NCI-H345 treated with DMSO at 0.1 percent for 48 hours (cell line): ENCODE results near the gene ATG16L1.

Experiments
- DNase-seq: peaks from one replicate; lab custom pipeline; 2025; ENCODE audit not compliant: unreplicated experiment; lab: John Stamatoyannopoulos, UW

The ATG16L1 gene

DNA sequence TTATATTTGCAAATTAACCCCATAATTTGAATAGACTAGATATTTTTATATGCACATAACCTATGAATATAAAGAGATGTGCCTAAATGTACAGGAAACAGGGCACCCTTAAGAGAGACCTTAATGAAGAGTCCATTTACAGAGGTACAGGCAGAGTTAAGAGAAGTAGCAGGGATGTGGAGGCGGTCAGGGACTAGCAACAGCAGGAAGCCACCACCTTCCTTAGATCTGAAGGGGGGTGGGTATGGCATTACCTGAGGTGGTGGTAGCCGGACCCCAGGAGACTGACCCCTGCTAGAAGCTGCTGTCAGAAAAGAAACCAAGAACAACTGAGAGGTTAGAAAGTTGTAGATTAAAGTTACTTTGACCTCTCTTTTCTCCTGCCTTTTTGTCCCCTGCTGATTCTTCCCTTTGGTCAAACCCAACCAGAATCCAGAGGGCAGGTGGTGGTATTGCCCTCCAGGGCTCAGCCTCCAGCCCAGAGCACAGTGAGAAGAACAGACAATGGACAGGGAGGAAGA, 24.9 kb upstream of the ATG16L1 start:
- DNase-seq: no peak

DNA sequence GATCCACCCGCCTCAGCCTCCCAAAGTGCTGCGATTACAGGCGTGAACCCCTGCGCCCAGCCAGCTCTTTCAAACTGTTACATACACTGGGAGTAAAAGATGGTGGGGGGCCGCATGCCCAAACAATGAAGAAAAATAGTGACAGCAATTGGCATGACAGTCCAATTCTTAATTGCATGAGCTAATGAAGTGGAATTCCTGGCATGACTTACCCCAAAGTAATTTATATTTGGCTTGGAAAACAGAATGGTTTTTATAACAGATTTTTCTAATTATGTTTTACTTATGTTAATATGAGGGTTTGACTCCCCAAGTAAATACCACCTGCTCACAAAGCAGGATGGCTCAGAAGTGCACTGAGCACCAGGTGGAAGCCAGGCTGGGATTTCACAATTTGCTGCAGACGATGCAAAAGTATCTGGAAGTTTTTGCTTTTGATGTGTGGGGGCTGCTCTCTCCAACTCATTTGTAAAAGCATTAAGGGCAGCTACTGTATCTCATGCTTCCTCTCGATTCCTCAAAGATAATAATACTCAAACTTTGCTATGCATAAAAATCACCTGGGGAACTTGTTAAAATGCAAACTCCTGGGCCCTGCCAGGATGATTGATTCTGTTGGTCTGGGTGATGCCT, 24.0 kb upstream of the ATG16L1 start:
- no peak for DNase-seq

DNA sequence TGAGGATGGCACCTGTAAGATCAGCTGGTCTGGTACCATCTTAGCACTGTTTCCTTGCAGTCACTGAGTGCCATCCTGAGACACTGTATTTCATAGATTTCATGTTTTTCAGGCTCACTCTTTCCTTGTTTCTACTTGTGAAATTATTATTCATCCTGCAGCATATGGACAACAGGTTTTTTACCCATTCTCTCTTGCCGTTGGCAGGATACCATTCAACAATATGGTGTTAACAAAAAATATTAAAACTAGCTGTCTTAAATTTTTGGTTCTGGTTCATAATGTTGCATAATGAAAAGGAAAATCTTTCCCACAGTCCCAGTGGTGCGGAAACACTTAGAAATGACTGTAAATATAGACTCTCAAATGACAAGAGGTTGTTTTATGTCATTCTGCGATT, 23.1 kb upstream of the ATG16L1 start:
- DNase-seq: no peak

DNA sequence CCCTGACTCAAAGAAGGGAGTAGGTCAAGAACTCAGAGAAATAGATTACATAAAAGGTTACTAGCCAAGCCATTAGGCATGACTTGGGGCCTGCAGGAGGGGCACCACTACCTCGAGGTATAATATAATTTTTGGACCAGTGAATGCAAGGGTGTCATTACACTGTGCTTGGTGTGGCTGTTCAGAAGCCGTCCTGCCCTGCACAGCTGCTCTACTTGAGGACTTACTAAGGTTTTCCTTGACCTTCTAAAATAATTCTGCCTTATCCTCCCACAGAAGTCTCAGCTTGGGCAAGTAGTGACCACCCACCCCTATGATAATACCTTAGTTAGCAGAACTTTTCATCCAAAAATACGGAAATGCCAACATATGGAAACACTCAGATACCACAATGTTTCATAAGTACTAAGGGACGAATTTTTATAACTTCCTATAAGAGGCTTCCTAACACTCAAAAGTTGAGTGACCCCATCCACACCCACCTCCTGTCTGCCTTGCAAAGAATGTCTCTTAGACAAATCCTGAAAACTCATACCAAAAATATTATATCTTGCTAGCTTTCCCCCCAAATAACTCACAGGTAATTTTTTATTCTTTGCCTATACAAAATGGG, 17.7 kb upstream of the ATG16L1 start:
- no peak for DNase-seq

DNA sequence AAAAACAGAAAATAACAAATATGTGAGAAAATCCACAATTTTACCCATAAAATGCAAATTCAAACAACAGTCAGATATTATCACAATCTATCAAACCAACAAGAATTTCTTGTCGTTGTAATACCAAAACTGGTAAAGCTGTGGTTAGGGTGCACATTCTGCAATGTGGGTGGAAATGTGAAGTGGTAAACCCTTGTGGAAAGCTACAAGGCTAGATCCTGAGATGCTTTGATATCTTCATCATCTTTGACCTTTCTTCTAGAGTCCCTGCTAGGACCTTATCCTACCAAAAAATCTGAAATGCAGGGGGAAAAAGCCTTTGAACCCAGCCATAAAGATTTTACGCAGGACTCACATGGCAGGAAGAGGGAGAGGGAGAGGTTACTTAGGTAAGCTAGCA, 17.2 kb upstream of the ATG16L1 start:
- no peak for DNase-seq

DNA sequence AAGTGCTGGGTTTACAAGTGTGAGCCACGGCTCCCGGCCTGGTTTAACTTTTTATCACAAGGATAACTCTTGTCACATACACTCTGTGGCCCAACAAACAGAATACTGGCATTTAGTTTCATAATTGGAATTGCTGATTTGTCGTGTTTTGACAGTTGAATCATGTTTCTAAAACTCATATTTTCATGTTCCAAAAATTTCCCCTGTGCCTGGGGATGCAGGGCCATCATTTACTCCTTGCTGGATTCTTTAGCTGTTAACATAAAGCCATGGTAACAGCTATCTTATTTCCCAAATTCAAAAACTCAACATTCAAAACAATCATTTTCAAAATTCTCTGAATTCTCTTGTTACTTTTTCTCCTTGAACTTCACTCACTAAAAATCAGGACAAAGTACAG, 16.5 kb upstream of the ATG16L1 start:
- DNase-seq: no peak

DNA sequence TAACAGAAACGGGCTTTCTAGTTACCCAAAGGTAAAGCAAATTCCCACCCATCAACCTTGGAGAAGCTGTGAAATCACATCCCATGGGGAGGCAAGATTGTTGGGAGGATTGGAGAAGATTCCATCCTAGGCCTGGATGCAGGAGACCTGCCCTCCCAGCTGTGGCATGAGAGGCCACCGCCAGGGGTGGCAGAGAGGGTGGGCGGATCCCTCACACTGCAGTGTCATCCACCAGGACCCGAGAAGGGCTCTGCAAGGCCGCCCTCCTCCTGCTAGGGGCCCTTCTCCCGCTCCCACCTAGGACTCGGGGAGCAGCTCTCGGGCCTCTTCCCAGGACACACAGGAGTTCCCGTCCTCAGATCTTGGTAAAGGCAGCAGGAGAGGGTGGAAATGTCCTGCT, 15.5 kb upstream of the ATG16L1 start:
- DNase-seq: no peak

DNA sequence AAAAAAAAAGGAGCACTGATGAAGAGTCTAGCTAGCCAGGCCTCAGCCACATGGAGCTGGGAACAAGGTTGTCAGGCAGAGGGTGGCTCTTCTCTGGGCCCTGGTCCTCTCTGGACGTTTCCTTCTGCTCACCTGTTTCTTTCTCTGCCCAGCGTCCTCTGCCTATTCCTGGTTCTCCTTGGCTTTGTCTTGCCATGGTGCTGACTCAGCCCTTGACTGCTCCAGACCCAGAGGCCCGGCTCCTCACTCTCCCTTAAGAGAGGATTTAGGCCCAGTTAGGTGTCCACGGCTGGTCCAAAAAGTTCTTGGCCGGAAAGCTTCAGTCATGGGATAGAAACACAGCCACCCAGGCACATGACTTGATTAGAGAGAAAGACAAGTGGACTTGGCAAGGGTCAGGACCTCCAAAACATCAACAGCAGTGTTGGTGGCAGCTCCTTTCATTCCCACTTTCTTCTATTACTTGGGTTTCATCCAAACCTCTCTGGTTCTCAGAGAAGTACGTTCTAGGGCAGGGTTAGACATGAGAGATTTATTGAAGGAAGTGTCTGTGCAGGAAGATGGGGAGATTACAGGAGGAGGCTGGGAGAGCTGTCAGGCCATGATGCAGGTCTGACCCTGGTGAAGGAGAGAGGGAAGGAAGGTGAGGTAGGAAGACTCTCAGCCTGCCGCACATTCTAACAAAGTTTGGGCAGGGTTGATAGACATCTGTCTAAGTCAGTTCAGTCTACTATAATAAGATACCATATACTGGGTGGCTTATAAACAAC, 14.5 kb upstream of the ATG16L1 start:
- DNase-seq: no peak

DNA sequence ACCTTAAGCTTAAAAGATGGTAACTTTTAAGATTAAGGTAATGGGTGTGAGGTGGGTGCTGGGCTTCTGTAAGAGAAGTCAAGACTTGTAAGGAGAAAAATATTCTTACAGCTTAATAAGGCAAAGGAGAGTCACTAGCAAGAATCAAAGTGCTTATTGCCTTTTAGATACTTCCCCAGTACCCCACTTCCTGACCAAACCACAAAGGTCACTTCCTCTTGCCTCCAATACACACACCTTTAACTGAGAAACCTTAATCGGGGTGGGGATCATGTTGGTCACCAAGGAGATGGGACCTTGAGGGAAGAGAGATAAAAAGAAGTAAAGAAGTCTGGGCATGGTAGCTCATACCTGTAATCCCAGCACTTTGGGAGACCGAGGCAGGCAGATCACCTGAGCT, 10.6 kb upstream of the ATG16L1 start:
- no peak for DNase-seq

DNA sequence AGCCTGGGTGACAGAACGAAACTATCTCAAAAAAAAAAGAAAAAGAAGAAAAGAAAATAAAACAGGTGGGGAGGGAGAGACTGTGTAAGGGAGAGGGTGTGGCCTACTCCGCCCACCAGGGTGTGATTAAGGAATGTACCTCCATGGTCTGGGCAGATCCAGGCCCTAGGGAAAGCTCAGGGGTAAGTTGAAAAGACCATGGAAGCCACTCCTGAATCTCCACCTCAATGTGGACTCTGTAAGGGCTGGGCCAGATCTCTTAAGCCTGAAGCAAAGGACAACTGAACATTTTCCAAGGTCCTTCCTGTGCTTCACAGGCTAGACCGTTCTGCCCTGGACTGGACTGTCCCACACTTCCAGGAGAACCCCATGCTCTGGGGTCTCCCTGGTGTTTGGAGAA, 9.7 kb upstream of the ATG16L1 start:
- DNase-seq: no peak

DNA sequence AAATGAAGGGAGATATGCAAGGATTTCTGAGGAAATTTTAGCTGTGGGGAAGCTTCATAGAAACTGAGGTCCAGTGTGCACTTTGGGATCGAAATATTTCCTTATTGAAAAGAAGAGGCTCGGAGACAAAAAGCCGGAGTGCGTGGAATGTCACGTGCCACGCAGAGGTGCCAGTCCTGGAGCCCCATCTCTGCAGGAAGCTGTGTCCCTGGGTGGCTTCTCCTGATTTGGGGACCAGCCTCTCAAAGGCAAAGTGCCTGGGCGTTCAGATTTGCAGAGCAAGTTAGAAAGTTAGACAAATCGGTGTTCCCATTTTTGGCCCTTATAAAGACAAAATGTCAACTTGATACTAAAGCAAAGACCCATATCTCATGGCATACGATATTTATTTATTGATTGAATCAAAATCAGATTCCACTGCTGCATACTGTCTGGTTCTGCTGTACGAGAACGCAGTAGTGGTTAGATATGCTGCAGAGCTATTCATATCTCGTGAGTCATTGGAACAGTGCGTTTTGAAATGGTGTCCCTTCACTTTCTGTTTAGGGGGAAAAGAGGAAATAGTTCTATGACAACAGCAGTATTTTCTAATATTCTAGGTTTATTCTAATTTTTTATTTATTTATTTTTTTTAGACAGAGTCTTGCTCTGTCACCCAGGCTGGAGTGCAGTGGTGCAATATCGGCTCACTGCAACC, 9.1 kb upstream of the ATG16L1 start:
- DNase-seq: no peak

DNA sequence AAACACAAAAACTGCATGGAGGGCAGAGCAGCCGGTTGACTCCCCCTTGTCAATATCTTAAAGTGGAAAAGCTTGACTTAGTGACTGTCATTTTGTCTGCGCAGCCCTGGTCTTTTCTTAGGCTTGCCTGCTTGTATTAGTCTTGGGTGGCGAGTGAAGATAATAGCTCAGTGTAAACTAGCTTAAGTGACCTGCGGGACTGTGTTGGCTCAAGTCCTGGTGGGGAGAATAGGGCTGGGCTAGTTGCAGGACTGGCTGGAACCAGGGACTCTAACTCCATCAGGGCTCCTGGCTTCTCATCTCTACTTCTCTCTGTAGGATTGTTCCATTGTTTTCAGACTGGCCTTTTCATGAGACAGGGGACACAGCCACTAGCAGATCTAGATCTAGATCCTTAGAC, 8.1 kb upstream of the ATG16L1 start:
- DNase-seq: no peak

DNA sequence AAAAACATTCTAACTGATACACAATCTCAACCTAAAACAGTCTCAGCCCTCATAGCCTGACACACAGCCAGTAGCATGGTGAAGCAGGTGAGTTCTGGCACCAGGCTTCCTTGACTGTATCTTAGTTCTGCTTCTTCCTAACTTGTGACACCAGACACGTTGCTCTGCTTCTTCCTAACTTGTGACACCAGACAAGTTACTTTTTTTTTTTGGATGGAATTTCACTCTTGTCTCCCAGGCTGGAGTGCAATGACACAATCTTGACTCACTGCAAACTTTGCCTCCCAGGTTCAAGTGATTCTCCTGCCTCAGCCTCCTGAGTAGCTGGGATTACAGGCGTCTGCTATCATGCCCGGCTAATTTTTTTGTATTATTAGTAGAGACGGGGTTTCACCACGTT, 6.7 kb upstream of the ATG16L1 start:
- no peak for DNase-seq

DNA sequence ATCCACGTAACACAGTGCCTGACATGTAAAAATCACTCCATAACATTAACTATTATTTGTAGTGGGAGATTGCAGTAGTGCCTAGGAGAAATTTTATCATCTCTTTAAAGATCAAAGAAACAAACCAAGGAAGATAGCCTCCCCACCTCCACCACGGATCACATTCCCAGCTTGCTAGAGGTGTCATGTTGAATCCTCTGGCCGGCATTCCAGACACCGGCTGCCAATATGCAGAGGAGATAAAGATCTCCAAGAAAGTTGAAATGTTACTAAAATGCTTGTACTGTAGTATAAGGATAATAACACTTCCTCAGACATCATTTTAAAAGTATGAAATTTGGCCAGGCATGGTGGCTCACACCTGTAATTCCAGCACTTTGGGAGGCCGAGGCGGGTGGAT, 6.1 kb upstream of the ATG16L1 start:
- DNase-seq: no peak

DNA sequence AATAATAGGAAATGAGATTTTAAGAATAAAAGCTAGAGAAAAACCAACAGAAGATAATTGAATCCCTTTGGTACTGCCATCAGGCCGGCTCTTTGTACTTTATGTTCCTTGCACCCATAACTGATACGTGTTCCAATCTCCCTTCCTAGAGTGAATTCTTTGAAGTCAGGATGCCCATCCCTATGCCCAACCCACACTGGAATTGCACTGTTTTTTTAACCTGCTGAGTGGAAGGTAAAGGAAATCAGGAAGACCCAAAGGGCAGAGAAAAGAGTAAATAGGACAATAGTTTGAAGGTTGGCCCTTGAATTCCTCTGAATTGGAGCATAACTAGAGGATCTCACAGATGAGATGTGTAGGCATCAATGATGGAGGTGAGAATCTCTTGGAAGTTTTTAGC, 4.4 kb upstream of the ATG16L1 start:
- no peak for DNase-seq

DNA sequence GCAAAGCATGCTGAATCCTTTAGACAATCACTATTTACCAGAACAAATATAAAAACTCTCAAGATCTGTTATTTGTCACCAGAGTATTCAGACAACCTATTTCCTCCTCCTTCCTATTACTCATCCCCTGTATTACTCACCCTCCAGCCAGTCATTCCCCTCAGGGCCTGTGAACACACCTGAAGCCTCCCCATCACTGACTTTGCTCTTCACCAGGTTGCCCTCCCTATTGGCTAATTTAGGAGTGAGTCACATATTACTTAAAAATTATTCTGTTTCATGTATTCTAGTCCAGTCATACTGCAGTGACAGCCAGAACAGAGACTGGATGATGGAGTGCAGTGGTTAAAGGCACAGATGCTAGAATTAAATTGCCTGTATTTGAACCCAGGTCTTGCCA, 3.7 kb upstream of the ATG16L1 start:
- no peak for DNase-seq

DNA sequence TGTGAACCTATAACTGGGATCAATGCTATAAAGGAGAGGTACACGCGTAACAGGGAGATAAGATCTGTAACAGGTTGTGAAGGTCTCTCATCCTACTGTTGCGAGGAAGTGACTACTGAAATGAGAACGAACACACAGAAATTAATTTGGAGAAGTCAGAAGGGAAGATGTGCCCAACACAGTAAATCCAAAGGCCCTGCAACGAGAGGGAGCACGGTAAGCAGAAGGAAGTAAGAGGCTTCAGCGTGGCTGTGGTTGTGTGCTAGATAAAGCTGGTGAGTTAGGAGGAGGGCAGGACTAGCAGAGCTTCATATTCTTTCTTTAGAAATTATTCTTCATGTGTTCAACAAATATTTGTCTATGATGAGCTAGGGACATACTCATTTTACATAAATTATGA, 2.5 kb upstream of the ATG16L1 start:
- no peak for DNase-seq

DNA sequence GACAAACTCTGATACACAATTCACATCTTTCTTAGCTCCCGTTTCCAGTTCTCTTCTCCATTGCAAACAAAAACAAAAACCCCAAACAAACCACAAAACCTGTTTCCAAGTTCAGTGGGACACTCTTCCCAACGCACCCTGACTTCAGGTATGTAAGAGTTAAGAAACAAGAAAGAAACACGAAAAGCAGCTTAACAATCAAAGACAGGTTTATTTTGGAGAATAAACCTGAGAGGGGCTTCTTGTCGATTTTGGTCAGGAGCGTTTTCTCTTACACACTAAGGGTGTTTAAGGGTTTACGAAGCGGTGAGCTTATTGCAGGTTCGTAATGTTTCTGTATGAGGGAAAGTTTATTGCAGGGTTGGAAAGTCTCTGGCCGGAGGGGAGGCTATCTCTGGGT, 905 bp upstream of the ATG16L1 start:
- no peak for DNase-seq

DNA sequence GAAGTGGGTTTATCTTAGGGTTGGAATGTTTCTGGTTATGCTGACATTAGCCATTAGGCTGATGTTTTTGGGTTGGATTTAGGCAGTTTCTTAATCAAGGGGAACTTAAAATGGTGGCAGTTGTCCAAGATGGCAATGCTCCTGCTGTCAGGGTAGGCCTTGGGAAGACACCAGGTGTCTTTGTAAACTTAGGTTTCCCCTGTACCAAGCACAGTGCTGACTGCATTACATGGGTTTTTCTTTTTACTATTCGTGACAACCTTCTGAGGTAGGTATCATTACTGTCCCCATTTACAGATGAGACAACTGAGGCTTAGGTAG, 528 bp upstream of the ATG16L1 start:
- no peak for DNase-seq

DNA sequence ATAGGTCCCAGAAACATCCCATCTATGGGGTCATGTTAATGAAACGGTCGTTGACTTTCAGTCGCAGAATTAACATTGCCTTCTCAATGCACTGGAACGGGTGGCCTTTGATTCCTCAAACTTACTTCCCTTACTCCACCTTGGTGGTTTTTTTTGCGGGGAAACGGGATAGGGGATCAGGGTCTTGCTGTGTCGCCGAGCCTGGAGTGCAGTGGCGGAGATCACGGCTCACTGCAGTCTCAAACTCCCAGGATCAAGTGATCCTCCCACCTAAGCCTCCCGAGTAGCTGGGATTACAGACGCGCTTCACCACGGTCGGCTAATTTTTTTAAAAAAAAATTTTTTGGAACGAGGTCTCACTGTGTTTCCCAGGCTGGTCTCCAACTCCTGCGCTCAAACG, 754 bp downstream of the ATG16L1 start:
- no peak for DNase-seq

DNA sequence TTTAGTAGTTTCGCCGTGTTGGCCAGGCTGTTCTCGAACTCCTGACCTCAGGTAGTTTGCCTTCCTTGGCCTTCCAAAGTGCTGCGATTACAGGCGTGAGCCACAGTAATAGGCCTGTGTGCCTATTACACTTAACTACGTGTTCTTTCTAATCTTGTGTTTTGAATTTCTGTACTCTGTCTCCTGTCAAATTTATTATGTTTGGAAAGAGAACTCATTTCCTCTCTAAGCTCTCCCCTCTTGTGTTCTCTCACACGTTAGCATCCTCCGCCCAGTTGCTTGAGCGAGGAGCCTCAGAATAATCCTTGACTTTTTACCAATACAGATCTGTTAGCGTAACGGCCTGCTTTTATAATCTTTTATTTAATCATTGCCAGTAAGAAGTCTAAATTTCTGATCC, 3.7 kb downstream of the ATG16L1 start:
- DNase-seq: no peak

DNA sequence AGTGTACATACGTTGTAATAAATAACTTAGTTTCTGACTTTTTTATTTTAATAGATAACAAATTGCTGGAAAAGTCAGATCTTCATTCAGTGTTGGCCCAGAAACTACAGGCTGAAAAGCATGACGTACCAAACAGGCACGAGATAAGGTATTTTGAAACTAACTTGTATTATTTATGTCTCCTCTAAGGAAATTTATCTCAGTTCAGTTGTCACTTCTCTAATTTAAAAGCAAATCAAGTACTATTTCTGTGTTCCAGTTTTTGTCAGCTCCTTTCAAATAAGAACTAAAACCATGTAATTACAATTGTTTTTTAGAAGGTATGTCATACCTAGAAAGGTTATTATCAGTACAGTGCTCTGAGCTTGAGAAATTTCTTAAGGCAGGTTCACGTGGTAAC, 4.6 kb downstream of the ATG16L1 start:
- no peak for DNase-seq
